SK-N-SH (cell line): ENCODE results near the gene LMF1. TPM values are rescaled to one million over a fixed set of nuclear protein-coding genes. Genes with fewer than 3 reads are reported as not detected.

ENCODE experiments used
- CTCF ChIA-PET: fragments of 300-600, 350-600 bp; formaldehyde crosslinking; extraction: SDS; loops from one replicate; lab custom pipeline; 2021; lab: Yijun Ruan, JAX
- POLR2A ChIA-PET: fragments of 350-600 bp; sonication (Branson Sonifier 250); formaldehyde crosslinking; extraction: SDS; loops from one replicate; lab custom pipeline; 2020; ENCODE audit warnings: antibody characterized with exemption, inconsistent platforms; lab: Yijun Ruan, JAX
- DNase-seq: peaks from one replicate; pipeline ENCODE4 v3.0.0; 2012
- H2AFZ ChIP-seq: fragments of 200-600 bp; sonication (generic); 2 replicates; pipeline ENCODE4 v1.8.1; 2016; ENCODE audit warnings: antibody characterized with exemption, mild to moderate bottlenecking, low read depth
- H3F3A ChIP-seq: fragments of 200-600 bp; sonication (generic); replicated peaks from 2 replicates; pipeline ENCODE3; 2016; ENCODE audit warnings: antibody characterized with exemption, mild to moderate bottlenecking; ENCODE audit not compliant: insufficient read depth
- H3K27ac ChIP-seq, 2 experiments: fragments of 200-500 bp in 1 of 2; fragments of 200-600 bp in 1 of 2; sonication (Bioruptor generic) in 1 of 2; sonication (generic), shearing (Covaris generic) in 1 of 2; 2 replicates each; pipeline versions ENCODE4 v1.5.1 to v1.6.1; 2014 to 2016; ENCODE audit warnings: low read depth in 2 of 2, inconsistent platforms in 1 of 2, low read length in 1 of 2, mild to moderate bottlenecking in 1 of 2, mixed read lengths in 1 of 2
- H3K27me3 ChIP-seq: fragments of 200-600 bp; sonication (generic), shearing (Covaris generic); 2 replicates; pipeline ENCODE4 v1.6.1; 2016; ENCODE audit warnings: mixed run types; ENCODE audit not compliant: insufficient read depth
- H3K36me3 ChIP-seq, 2 experiments: fragments of 200-500 bp in 1 of 2; fragments of 200-600 bp in 1 of 2; sonication (Bioruptor generic) in 1 of 2; sonication (generic) in 1 of 2; replicated peaks in 1 of 2; 2 replicates each; pipeline versions ENCODE3 to v1.5.1; 2014 to 2016; ENCODE audit warnings: low read length in 1 of 2, mild to moderate bottlenecking in 1 of 2; ENCODE audit not compliant: insufficient read depth in 2 of 2, control insufficient read depth in 1 of 2
- H3K4me1 ChIP-seq, 2 experiments: fragments of 200-500 bp in 1 of 2; fragments of 200-600 bp in 1 of 2; sonication (Bioruptor generic) in 1 of 2; sonication (generic), shearing (Covaris generic) in 1 of 2; 2 replicates each; pipeline versions ENCODE4 v1.5.1 to v1.6.1; 2014 to 2016; ENCODE audit warnings: low read depth in 1 of 2, low read length in 1 of 2, mixed run types in 1 of 2; ENCODE audit not compliant: insufficient read depth in 2 of 2, control insufficient read depth in 1 of 2
- H3K4me2 ChIP-seq: fragments of 200-600 bp; sonication (generic), shearing (Covaris generic); 2 replicates; pipeline ENCODE4 v1.6.1; 2017; ENCODE audit warnings: mixed run types
- H3K4me3 ChIP-seq, 2 experiments: fragments of 200-500 bp in 1 of 2; fragments of 200-600 bp in 1 of 2; sonication (Bioruptor generic) in 1 of 2; sonication (generic), shearing (Covaris generic) in 1 of 2; 2 replicates each; pipeline versions ENCODE4 v1.5.1 to v1.8.1; 2014 to 2016; ENCODE audit warnings: low read depth in 2 of 2, inconsistent platforms in 1 of 2, low read length in 1 of 2, mild to moderate bottlenecking in 1 of 2, mixed read lengths in 1 of 2, moderate library complexity in 1 of 2
- H3K79me2 ChIP-seq: fragments of 200-600 bp; sonication (generic); 2 replicates; pipeline ENCODE4 v1.8.1; 2017; ENCODE audit warnings: mild to moderate bottlenecking; ENCODE audit not compliant: insufficient read depth
- H3K9ac ChIP-seq: fragments of 200-600 bp; sonication (generic); 2 replicates; pipeline ENCODE4 v1.6.1; 2017; ENCODE audit warnings: mixed run types
- H3K9me2 ChIP-seq: fragments of 200-600 bp; sonication (generic); 2 replicates; pipeline ENCODE4 v1.6.1; 2017; ENCODE audit warnings: mixed run types
- H3K9me3 ChIP-seq: fragments of 200-600 bp; sonication (generic); 2 replicates; pipeline ENCODE4 v1.6.1; 2017; ENCODE audit warnings: mixed run types, mild to moderate bottlenecking, moderate library complexity
- H4K20me1 ChIP-seq: fragments of 200-600 bp; sonication (generic); 2 replicates; pipeline ENCODE4 v1.6.1; 2017; ENCODE audit warnings: mild to moderate bottlenecking, mixed run types; ENCODE audit not compliant: insufficient read depth
- CHD2 ChIP-seq: fragments of 150-350 bp; IDR thresholded peaks from 2 replicates; pipeline ENCODE4 v1.6.1; 2018; ENCODE audit warnings: low read length; ENCODE audit not compliant: partially characterized antibody
- EZH2phosphoT487 ChIP-seq: fragments of 200-600 bp; sonication (generic); IDR thresholded peaks from 2 replicates; pipeline ENCODE4 v1.6.1; 2017; ENCODE audit warnings: low read depth, mixed run types, mild to moderate bottlenecking, antibody characterized with exemption, moderate library complexity, borderline replicate concordance
- FOSL2 ChIP-seq: IDR thresholded peaks from 2 replicates; pipeline ENCODE4 v1.4.0; 2012; ENCODE audit warnings: low read depth, mild to moderate bottlenecking, moderate library complexity, borderline replicate concordance
- FOXM1 ChIP-seq: IDR thresholded peaks from 2 replicates; pipeline ENCODE4 v1.4.0; 2012; ENCODE audit warnings: low read depth, mild to moderate bottlenecking
- GABPA ChIP-seq: IDR thresholded peaks from 2 replicates; pipeline ENCODE4 v1.4.0; 2012; ENCODE audit warnings: low read depth, mild to moderate bottlenecking
- GATA2 ChIP-seq: sonication (generic); formaldehyde crosslinking; IDR thresholded peaks from 2 replicates; pipeline ENCODE4 v1.5.0; 2020; ENCODE audit warnings: mild to moderate bottlenecking, missing genetic modification reagents
- IRF3 ChIP-seq: fragments of 150-350 bp; IDR thresholded peaks from 2 replicates; pipeline ENCODE4 v1.6.1; 2016; ENCODE audit warnings: mild to moderate bottlenecking, low read depth, low read length
- JUND ChIP-seq: IDR thresholded peaks from 2 replicates; pipeline ENCODE4 v1.4.0; 2012
- MEF2A ChIP-seq: IDR thresholded peaks from 2 replicates; pipeline ENCODE4 v1.4.0; 2012; ENCODE audit warnings: low read depth, borderline replicate concordance
- MXI1 ChIP-seq: IDR thresholded peaks from 2 replicates; pipeline ENCODE4 v1.6.1; 2012; ENCODE audit warnings: mild to moderate bottlenecking, low read depth, low read length, improper control_type of control experiment
- POLR2AphosphoS5 ChIP-seq: IDR thresholded peaks from 2 replicates; pipeline ENCODE4 v1.6.1; 2012; ENCODE audit warnings: low read depth, low read length
- RCOR1 ChIP-seq: fragments of 150-350 bp; IDR thresholded peaks from 2 replicates; pipeline ENCODE4 v1.6.1; 2017; ENCODE audit warnings: antibody characterized with exemption, low read length
- RFX5 ChIP-seq: IDR thresholded peaks from 2 replicates; pipeline ENCODE4 v1.6.1; 2012; ENCODE audit warnings: mild to moderate bottlenecking, improper control_type of control experiment, low read length
- RXRA ChIP-seq: IDR thresholded peaks from 2 replicates; pipeline ENCODE4 v1.4.0; 2012; ENCODE audit warnings: low read depth, mild to moderate bottlenecking, borderline replicate concordance
- SIN3A ChIP-seq: IDR thresholded peaks from 2 replicates; pipeline ENCODE4 v1.6.1; 2012; ENCODE audit warnings: low read depth, mild to moderate bottlenecking, low read length, moderate library complexity, borderline replicate concordance
- SMC3 ChIP-seq: IDR thresholded peaks from 2 replicates; pipeline ENCODE4 v1.6.1; 2012; ENCODE audit warnings: low read depth, low read length, improper control_type of control experiment
- TAF1 ChIP-seq: IDR thresholded peaks from 2 replicates; pipeline ENCODE4 v1.6.1; 2012; ENCODE audit warnings: low read depth, mild to moderate bottlenecking, low read length, moderate library complexity, borderline replicate concordance
- TCF12 ChIP-seq: IDR thresholded peaks from 2 replicates; pipeline ENCODE4 v1.4.0; 2012
- USF2 ChIP-seq: fragments of 150-350 bp; IDR thresholded peaks from 2 replicates; pipeline ENCODE4 v1.6.1; 2017; ENCODE audit warnings: antibody characterized with exemption, low read length, low read depth, borderline replicate concordance
- WGBS: methylation state at CpG from one replicate; pipeline ENCODE4 v1.1.6; 2017; ENCODE audit warnings: low lambda C conversion rate; 5-methylcytosine and 5-hydroxymethylcytosine counted together
- polyA plus RNA-seq, 3 experiments: library from polyadenylated mRNA; depleted of rRNA; stranded (reverse); fragments of >200 nt; gene quantifications; 2 replicates each; pipeline ENCODE4 v1.2.3, GENCODE V29; 2012

The LMF1 gene
- polyA plus RNA-seq, 1 of the 3 experiments (the other 2 are of a cell fraction) = 5.7 TPM

- no peak for DNase-seq
- no peak overlapping the region for H3K4me2 ChIP-seq
- H2AFZ ChIP-seq = no peak overlapping the region
- TF ChIP-seq POLR2AphosphoS5 (no peak), GABPA (no peak), RCOR1 (no peak), TCF12 (no peak), GATA2 (CRISPR knock-in tag) (no peak)
- CTCF ChIA-PET = no interaction called here
- no peaks in the 10 kb centered on the region for H3K9me2 ChIP-seq
- no peaks in the 10 kb centered on the region for H3K4me1 ChIP-seq
- H3K9ac ChIP-seq = no peak overlapping the region
- WGBS = 67% methylated on average over 31 of the region's 31 CpGs
- H3F3A ChIP-seq = no peaks in the 10 kb centered on the region
- no peaks in the 10 kb centered on the region for H4K20me1 ChIP-seq
- H3K27me3 ChIP-seq = peaks cover 18% of the 10 kb centered on the region
- no peak overlapping the region for H3K27ac ChIP-seq
- H3K9me3 ChIP-seq = no peaks in the 10 kb centered on the region
- no peak overlapping the region for H3K4me3 ChIP-seq
- H3K79me2 ChIP-seq = no peaks in the 10 kb centered on the region
- POLR2A ChIA-PET = no interaction called here
- H3K36me3 ChIP-seq = no peaks in the 10 kb centered on the region
Measured at GRCh38 chr16:850668-851067, 120.1 kb downstream of the LMF1 start.

- POLR2A ChIA-PET = no interaction called here
- Histone ChIP-seq H3K79me2 (no peaks in the 10 kb centered on the region), H3K4me1 (no peaks in the 10 kb centered on the region)
Measured at GRCh38 chr16:848510-849253, 122.1 kb downstream of the LMF1 start.

GRCh38 chr16:847681-848445 lies 122.9 kb downstream of the LMF1 start:
- ChIA-PET CTCF (no interaction called here), POLR2A (no interaction called here)

More at GRCh38 chr16:848510-849253, 122.1 kb downstream of the LMF1 start:
- Histone ChIP-seq H3K36me3 (no peaks in the 10 kb centered on the region), H3K4me3 (no peak overlapping the region), H4K20me1 (no peaks in the 10 kb centered on the region), H3K9me2 (no peaks in the 10 kb centered on the region), H3K9me3 (no peaks in the 10 kb centered on the region), H2AFZ (no peak overlapping the region), H3F3A (no peaks in the 10 kb centered on the region), H3K9ac (no peak overlapping the region), H3K4me2 (no peak overlapping the region), H3K27me3 (peaks cover 37% of the 10 kb centered on the region), H3K27ac (no peak overlapping the region)
- CTCF ChIA-PET = interaction anchor here (0.8 kb wide), 1 partner anchor 30 kb away, joined by 3 read pairs; no protein-coding TSS in a partner anchor
- 33% methylated on average over 30 of the region's 44 CpGs for WGBS
- no peak for DNase-seq
- no peak for TF ChIP-seq GABPA
- TF ChIP-seq SMC3 = no peak

More at GRCh38 chr16:847681-848445, 122.9 kb downstream of the LMF1 start:
- H3K9me3 ChIP-seq = no peaks in the 10 kb centered on the region
- no peak overlapping the region for H3K4me3 ChIP-seq
- 57% methylated on average over 16 of the region's 33 CpGs for WGBS
- H3K4me1 ChIP-seq = no peaks in the 10 kb centered on the region
- H3K27me3 ChIP-seq = peaks cover 44% of the 10 kb centered on the region
- no peak overlapping the region for H3K4me2 ChIP-seq
- no peaks in the 10 kb centered on the region for H3K9me2 ChIP-seq
- H3K27ac ChIP-seq = no peak overlapping the region
- DNase-seq = no peak
- no peak overlapping the region for H3K9ac ChIP-seq
- H2AFZ ChIP-seq = no peak overlapping the region
- H3K79me2 ChIP-seq = no peaks in the 10 kb centered on the region
- TF ChIP-seq JUND (no peak), RXRA (no peak), MEF2A (no peak), SIN3A (no peak), IRF3 (no peak), TAF1 (no peak), GATA2 (CRISPR knock-in tag) (no peak), RFX5 (no peak), TCF12 (no peak), USF2 (no peak), CHD2 (no peak), POLR2AphosphoS5 (no peak), FOXM1 (no peak), FOSL2 (no peak), GABPA (no peak), MXI1 (no peak), EZH2phosphoT487 (no peak)
- H4K20me1 ChIP-seq = no peaks in the 10 kb centered on the region
- H3F3A ChIP-seq = no peaks in the 10 kb centered on the region
- H3K36me3 ChIP-seq = no peaks in the 10 kb centered on the region
